Neuron (in vitro differentiated cells): Measurements from ENCODE around the gene MAZ.
"Not testable (repeated sequence)": the region's sequence is repeated elsewhere in the genome, so short reads cannot be mapped to it uniquely, and the experiment has no call there.

Experiments used
- H2AFZ ChIP-seq: one replicate; pipeline ENCODE4 v1.6.1; 2013; ENCODE audit warnings: low read depth, mild to moderate bottlenecking, inconsistent platforms, low read length, moderate library complexity
- H3K27me3 ChIP-seq: one replicate; pipeline ENCODE4 v1.6.1; 2013; ENCODE audit warnings: low read length; ENCODE audit not compliant: insufficient read depth
- H3K36me3 ChIP-seq: one replicate; pipeline ENCODE4 v1.6.1; 2013; ENCODE audit warnings: low read length; ENCODE audit not compliant: insufficient read depth
- H3K4me1 ChIP-seq: one replicate; pipeline ENCODE4 v1.6.1; 2013; ENCODE audit warnings: low read length; ENCODE audit not compliant: insufficient read depth
- H3K4me3 ChIP-seq: 2 replicates; pipeline ENCODE4 v1.5.1; 2013; ENCODE audit warnings: mild to moderate bottlenecking, low read length, moderate library complexity
- H3K9me3 ChIP-seq: one replicate; pipeline ENCODE4 v1.6.1; 2013; ENCODE audit warnings: low read length

Gene MAZ

GRCh38 chr16:29806099-29806579 lies at the start of gene MAZ:
Gene MAZ (plus strand): TSS chr16:29806529. CDS start chr16:29806702, 173 bp downstream.
- H3K9me3 ChIP-seq = no peaks in the 10 kb centered on the region
- H3K36me3 ChIP-seq = peaks cover 41% of the 10 kb centered on the region
- peak within 1 kb of the TSS; percentile 78 for H3K4me3 ChIP-seq
- no peak within 1 kb of the TSS for H2AFZ ChIP-seq
- peaks cover 43% of the 10 kb centered on the region for H3K4me1 ChIP-seq
- H3K27me3 ChIP-seq = no peaks in the 10 kb centered on the region

- Histone ChIP-seq H3K4me3 (no peak overlapping the region), H3K27me3 (no peaks in the 10 kb centered on the region), H3K9me3 (no peaks in the 10 kb centered on the region), H2AFZ (no peak overlapping the region), H3K36me3 (no peaks in the 10 kb centered on the region), H3K4me1 (no peaks in the 10 kb centered on the region)
Observed at GRCh38 chr16:29756654-29757053, 49.7 kb upstream of the MAZ start.

GRCh38 chr16:29757086-29757485 lies 49.2 kb upstream of the MAZ start:
- H3K36me3 ChIP-seq, H2AFZ ChIP-seq, H3K4me3 ChIP-seq, H3K9me3 ChIP-seq, H3K4me1 ChIP-seq, H3K27me3 ChIP-seq: not testable (repeated sequence)

GRCh38 chr16:29757950-29758466 lies 48.3 kb upstream of the MAZ start:
- H2AFZ ChIP-seq = no peak overlapping the region
- no peaks in the 10 kb centered on the region for H3K4me1 ChIP-seq
- no peaks in the 10 kb centered on the region for H3K9me3 ChIP-seq
- no peaks in the 10 kb centered on the region for H3K27me3 ChIP-seq
- no peaks in the 10 kb centered on the region for H3K36me3 ChIP-seq
- H3K4me3 ChIP-seq = no peak overlapping the region

- Histone ChIP-seq H3K4me3 (no peak overlapping the region), H3K4me1 (no peaks in the 10 kb centered on the region), H2AFZ (no peak overlapping the region), H3K9me3 (no peaks in the 10 kb centered on the region), H3K36me3 (no peaks in the 10 kb centered on the region), H3K27me3 (peaks cover 3% of the 10 kb centered on the region)
Observed at GRCh38 chr16:29760567-29761279, 45.6 kb upstream of the MAZ start.

GRCh38 chr16:29761280-29761651 lies 45.1 kb upstream of the MAZ start:
- not testable (repeated sequence) for H3K9me3 ChIP-seq, H3K4me3 ChIP-seq

GRCh38 chr16:29761882-29762281 lies 44.4 kb upstream of the MAZ start:
- no peak overlapping the region for H2AFZ ChIP-seq
- H3K4me3 ChIP-seq = no peak overlapping the region
- no peaks in the 10 kb centered on the region for H3K9me3 ChIP-seq
- peaks cover 3% of the 10 kb centered on the region for H3K27me3 ChIP-seq
- no peaks in the 10 kb centered on the region for H3K36me3 ChIP-seq
- no peaks in the 10 kb centered on the region for H3K4me1 ChIP-seq

More at GRCh38 chr16:29761280-29761651, 45.1 kb upstream of the MAZ start:
- H2AFZ ChIP-seq, H3K27me3 ChIP-seq, H3K4me1 ChIP-seq, H3K36me3 ChIP-seq: not testable (repeated sequence)

GRCh38 chr16:29763326-29763725 lies 43.0 kb upstream of the MAZ start:
- no peak overlapping the region for H2AFZ ChIP-seq
- no peaks in the 10 kb centered on the region for H3K36me3 ChIP-seq
- peaks cover 3% of the 10 kb centered on the region for H3K27me3 ChIP-seq
- H3K4me3 ChIP-seq = no peak overlapping the region
- H3K4me1 ChIP-seq = no peaks in the 10 kb centered on the region
- no peaks in the 10 kb centered on the region for H3K9me3 ChIP-seq

- no peaks in the 10 kb centered on the region for H3K36me3 ChIP-seq
- H3K9me3 ChIP-seq = no peaks in the 10 kb centered on the region
- no peaks in the 10 kb centered on the region for H3K4me1 ChIP-seq
- no peak overlapping the region for H3K4me3 ChIP-seq
- no peak overlapping the region for H2AFZ ChIP-seq
- H3K27me3 ChIP-seq = peaks cover 3% of the 10 kb centered on the region
Observed at GRCh38 chr16:29765167-29766032, 40.9 kb upstream of the MAZ start.

GRCh38 chr16:29766571-29766970 lies 39.8 kb upstream of the MAZ start:
- H3K9me3 ChIP-seq = no peaks in the 10 kb centered on the region
- H3K36me3 ChIP-seq = no peaks in the 10 kb centered on the region
- no peaks in the 10 kb centered on the region for H3K4me1 ChIP-seq
- H3K4me3 ChIP-seq = no peak overlapping the region
- no peak overlapping the region for H2AFZ ChIP-seq
- peaks cover 3% of the 10 kb centered on the region for H3K27me3 ChIP-seq

- Histone ChIP-seq H3K9me3 (no peaks in the 10 kb centered on the region), H2AFZ (no peak overlapping the region), H3K4me1 (no peaks in the 10 kb centered on the region), H3K36me3 (no peaks in the 10 kb centered on the region), H3K4me3 (no peak overlapping the region), H3K27me3 (peaks cover 3% of the 10 kb centered on the region)
Observed at GRCh38 chr16:29767062-29767461, 39.3 kb upstream of the MAZ start.

- no peak overlapping the region for H3K4me3 ChIP-seq
- H3K27me3 ChIP-seq = peaks cover 3% of the 10 kb centered on the region
- H2AFZ ChIP-seq = no peak overlapping the region
- H3K36me3 ChIP-seq = no peaks in the 10 kb centered on the region
- H3K9me3 ChIP-seq = no peaks in the 10 kb centered on the region
- no peaks in the 10 kb centered on the region for H3K4me1 ChIP-seq
Observed at GRCh38 chr16:29769507-29769906, 36.8 kb upstream of the MAZ start.

- H2AFZ ChIP-seq = no peak overlapping the region
- no peaks in the 10 kb centered on the region for H3K36me3 ChIP-seq
- H3K4me3 ChIP-seq = no peak overlapping the region
- no peaks in the 10 kb centered on the region for H3K4me1 ChIP-seq
- H3K27me3 ChIP-seq = peaks cover 1% of the 10 kb centered on the region
- no peaks in the 10 kb centered on the region for H3K9me3 ChIP-seq
Observed at GRCh38 chr16:29770250-29770929, 35.9 kb upstream of the MAZ start.
